ENCODE measurements around the gene PEMT.

PEMT gene

GRCh38 chr17:17525311-17525710 lies 66.2 kb downstream of the PEMT start:
- H3K9me3 Mint-ChIP-seq = no peaks in the 10 kb centered on the region

GRCh38 chr17:17523731-17524490 lies 67.6 kb downstream of the PEMT start:
- H3K27me3 Mint-ChIP-seq (ENCODE audit: low read depth) = no peaks in the 10 kb centered on the region

More at GRCh38 chr17:17525311-17525710, 66.2 kb downstream of the PEMT start:
- Mint-ChIP-seq H3K36me3 (ENCODE audit: low read depth) (no peaks in the 10 kb centered on the region), H3K27me3 (ENCODE audit: low read depth) (no peaks in the 10 kb centered on the region), H3K4me3 (no peak overlapping the region), H3K27ac (peak overlapping the region in 1 of 3 experiments; percentile 44), H3K4me1 (peaks cover 40% of the 10 kb centered on the region)
- TF ChIP-seq, protein P1, sequence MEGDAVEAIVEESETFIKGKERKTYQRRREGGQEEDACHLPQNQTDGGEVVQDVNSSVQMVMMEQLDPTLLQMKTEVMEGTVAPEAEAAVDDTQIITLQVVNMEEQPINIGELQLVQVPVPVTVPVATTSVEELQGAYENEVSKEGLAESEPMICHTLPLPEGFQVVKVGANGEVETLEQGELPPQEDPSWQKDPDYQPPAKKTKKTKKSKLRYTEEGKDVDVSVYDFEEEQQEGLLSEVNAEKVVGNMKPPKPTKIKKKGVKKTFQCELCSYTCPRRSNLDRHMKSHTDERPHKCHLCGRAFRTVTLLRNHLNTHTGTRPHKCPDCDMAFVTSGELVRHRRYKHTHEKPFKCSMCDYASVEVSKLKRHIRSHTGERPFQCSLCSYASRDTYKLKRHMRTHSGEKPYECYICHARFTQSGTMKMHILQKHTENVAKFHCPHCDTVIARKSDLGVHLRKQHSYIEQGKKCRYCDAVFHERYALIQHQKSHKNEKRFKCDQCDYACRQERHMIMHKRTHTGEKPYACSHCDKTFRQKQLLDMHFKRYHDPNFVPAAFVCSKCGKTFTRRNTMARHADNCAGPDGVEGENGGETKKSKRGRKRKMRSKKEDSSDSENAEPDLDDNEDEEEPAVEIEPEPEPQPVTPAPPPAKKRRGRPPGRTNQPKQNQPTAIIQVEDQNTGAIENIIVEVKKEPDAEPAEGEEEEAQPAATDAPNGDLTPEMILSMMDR (IDR thresholded peaks at IDR 0.05; ENCODE audit: unreplicated experiment in 3 of 3) = no peak

GRCh38 chr17:17523001-17523730 lies 68.3 kb downstream of the PEMT start:
- TF ChIP-seq, protein P1 (IDR thresholded peaks at IDR 0.05; ENCODE audit: unreplicated experiment in 3 of 3) = no peak
- Mint-ChIP-seq H3K4me1 (peaks cover 38% of the 10 kb centered on the region), H3K4me3 (no peak overlapping the region), H3K27me3 (ENCODE audit: low read depth) (no peaks in the 10 kb centered on the region), H3K36me3 (ENCODE audit: low read depth) (no peaks in the 10 kb centered on the region), H3K27ac (peak overlapping the region; percentile 71 to 77 (median 76)), H3K9me3 (no peaks in the 10 kb centered on the region)

More at GRCh38 chr17:17523731-17524490, 67.6 kb downstream of the PEMT start:
- H3K36me3 Mint-ChIP-seq (ENCODE audit: low read depth) = no peaks in the 10 kb centered on the region
- TF ChIP-seq, protein P1 (IDR thresholded peaks at IDR 0.05; ENCODE audit: unreplicated experiment in 3 of 3) = no peak
- no peaks in the 10 kb centered on the region for H3K9me3 Mint-ChIP-seq
- no peak overlapping the region for H3K4me3 Mint-ChIP-seq
- H3K4me1 Mint-ChIP-seq = peaks cover 40% of the 10 kb centered on the region
- peak overlapping the region; percentile 70 to 77 (median 76) for H3K27ac Mint-ChIP-seq

GRCh38 chr17:17520599-17521232 lies 70.8 kb downstream of the PEMT start:
- Mint-ChIP-seq H3K4me3 (no peak overlapping the region), H3K27me3 (ENCODE audit: low read depth) (no peaks in the 10 kb centered on the region), H3K4me1 (peaks cover 35% of the 10 kb centered on the region), H3K36me3 (ENCODE audit: low read depth) (no peaks in the 10 kb centered on the region), H3K27ac (no peak overlapping the region), H3K9me3 (no peaks in the 10 kb centered on the region)
- TF ChIP-seq, protein P1 (IDR thresholded peaks at IDR 0.05; ENCODE audit: unreplicated experiment in 3 of 3) = no peak

DNA sequence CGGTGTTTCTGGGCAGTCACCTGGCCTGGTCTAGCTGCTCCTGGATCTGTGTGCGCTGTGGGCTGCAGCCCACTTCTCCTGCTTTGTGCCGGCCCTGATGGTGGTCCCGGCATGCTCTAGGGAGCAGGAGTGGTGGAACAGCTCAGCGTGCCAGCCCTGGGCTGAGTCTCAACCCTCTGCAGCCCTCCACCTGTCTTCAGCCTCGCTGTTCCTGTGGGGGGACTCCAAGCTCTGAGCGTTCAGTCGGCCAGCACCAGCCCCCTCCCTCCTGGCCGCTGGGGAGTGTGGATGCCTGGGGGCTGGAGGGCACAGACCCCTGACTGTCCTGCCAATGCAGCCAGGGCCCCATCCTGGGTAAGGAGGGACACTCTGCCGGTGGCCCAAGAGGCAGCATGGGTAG lies 71.6 kb downstream of the PEMT start:
- TF ChIP-seq, protein P1 (IDR thresholded peaks at IDR 0.05; ENCODE audit: unreplicated experiment in 3 of 3) = no peak
- Mint-ChIP-seq H3K9me3 (no peaks in the 10 kb centered on the region), H3K27me3 (ENCODE audit: low read depth) (no peaks in the 10 kb centered on the region), H3K36me3 (ENCODE audit: low read depth) (no peaks in the 10 kb centered on the region), H3K4me1 (peaks cover 37% of the 10 kb centered on the region), H3K4me3 (no peak overlapping the region), H3K27ac (no peak overlapping the region)
